Astrocyte (in vitro differentiated cells and primary cell): ENCODE results near the gene LRRC41. TPM values are rescaled to one million over a fixed set of nuclear protein-coding genes. Genes with fewer than 3 reads are reported as not detected.

Source experiments
- DNase-seq: peaks from one replicate; pipeline ENCODE4 v3.0.0-alpha.2; 2010; ENCODE audit warnings: low read depth
- FAIRE-seq: peaks from 2 replicates; lab custom pipeline; 2011; peaks lifted over from hg19 to GRCh38; lab: Jason Lieb, UNC
- H2AFZ ChIP-seq: 2 replicates; pipeline ENCODE4 v1.6.0; 2012; ENCODE audit warnings: low read depth, low read length, inconsistent platforms
- H3K27ac ChIP-seq: 2 replicates; pipeline ENCODE4 v1.5.1; 2011; ENCODE audit warnings: low read depth, low read length, inconsistent platforms
- H3K27me3 ChIP-seq: 2 replicates; pipeline ENCODE4 v1.6.0; 2011; ENCODE audit warnings: low read length, inconsistent platforms; ENCODE audit not compliant: insufficient read depth
- H3K36me3 ChIP-seq: 2 replicates; pipeline ENCODE4 v1.5.1; 2011; ENCODE audit warnings: low read length, inconsistent platforms; ENCODE audit not compliant: insufficient read depth
- H3K4me1 ChIP-seq: 2 replicates; pipeline ENCODE4 v1.5.1; 2011; ENCODE audit warnings: low read length, inconsistent platforms; ENCODE audit not compliant: insufficient read depth
- H3K4me2 ChIP-seq: 2 replicates; pipeline ENCODE4 v1.6.0; 2012; ENCODE audit warnings: low read length, inconsistent platforms
- H3K4me3 ChIP-seq: 2 replicates; pipeline ENCODE4 v1.5.1; 2011; ENCODE audit warnings: low read depth, mild to moderate bottlenecking, low read length, inconsistent platforms; ENCODE audit not compliant: insufficient read depth
- H3K79me2 ChIP-seq: 2 replicates; pipeline ENCODE4 v1.6.0; 2012; ENCODE audit warnings: mild to moderate bottlenecking, low read length, inconsistent platforms; ENCODE audit not compliant: insufficient read depth
- H3K9ac ChIP-seq: 2 replicates; pipeline ENCODE4 v1.6.0; 2012; ENCODE audit warnings: mild to moderate bottlenecking, low read length, inconsistent platforms
- H3K9me3 ChIP-seq: 2 replicates; pipeline ENCODE4 v1.5.1; 2012; ENCODE audit warnings: low read depth, mild to moderate bottlenecking, low read length, inconsistent platforms; ENCODE audit not compliant: insufficient read depth
- H4K20me1 ChIP-seq: 2 replicates; pipeline ENCODE4 v1.6.0; 2012; ENCODE audit warnings: low read length, inconsistent platforms; ENCODE audit not compliant: insufficient read depth
- H3K27ac Mint-ChIP-seq: one replicate; pipeline ENCODE4 v1.8.0; 2021; ENCODE audit warnings: mild to moderate bottlenecking, mixed read lengths; ENCODE audit not compliant: unreplicated experiment
- H3K27me3 Mint-ChIP-seq: one replicate; pipeline ENCODE4 v1.8.0; 2021; ENCODE audit warnings: low read depth, mixed read lengths; ENCODE audit not compliant: unreplicated experiment
- H3K36me3 Mint-ChIP-seq: one replicate; pipeline ENCODE4 v1.8.0; 2021; ENCODE audit warnings: low read depth, mixed read lengths; ENCODE audit not compliant: unreplicated experiment
- H3K4me1 Mint-ChIP-seq: one replicate; pipeline ENCODE4 v1.8.0; 2021; ENCODE audit warnings: low read depth, mixed read lengths; ENCODE audit not compliant: unreplicated experiment
- H3K4me3 Mint-ChIP-seq: one replicate; pipeline ENCODE4 v1.8.0; 2021; ENCODE audit warnings: mild to moderate bottlenecking, moderate library complexity, mixed read lengths; ENCODE audit not compliant: unreplicated experiment
- H3K9me3 Mint-ChIP-seq: one replicate; pipeline ENCODE4 v1.8.0; 2021; ENCODE audit warnings: mild to moderate bottlenecking, mixed read lengths; ENCODE audit not compliant: unreplicated experiment
- EZH2 ChIP-seq: IDR thresholded peaks from 2 replicates; pipeline ENCODE4 v1.6.1; 2012; ENCODE audit warnings: mild to moderate bottlenecking, low read length, inconsistent platforms; ENCODE audit not compliant: insufficient read depth
- total RNA-seq: library from RNA; stranded (reverse); gene quantifications from 2 replicates; pipeline ENCODE4 v1.2.1, GENCODE V29; 2021
- TF ChIP-seq, protein P1 (sequence below): IDR thresholded peaks from 2 replicates; pipeline ENCODE4 v1.5.1; 2011; ENCODE audit warnings: low read depth, mild to moderate bottlenecking, inconsistent platforms, low read length, moderate library complexity; ENCODE audit not compliant: insufficient read depth

Gene LRRC41
- total RNA-seq, 1 donor from 2014 or later: 88.2 TPM

DNA sequence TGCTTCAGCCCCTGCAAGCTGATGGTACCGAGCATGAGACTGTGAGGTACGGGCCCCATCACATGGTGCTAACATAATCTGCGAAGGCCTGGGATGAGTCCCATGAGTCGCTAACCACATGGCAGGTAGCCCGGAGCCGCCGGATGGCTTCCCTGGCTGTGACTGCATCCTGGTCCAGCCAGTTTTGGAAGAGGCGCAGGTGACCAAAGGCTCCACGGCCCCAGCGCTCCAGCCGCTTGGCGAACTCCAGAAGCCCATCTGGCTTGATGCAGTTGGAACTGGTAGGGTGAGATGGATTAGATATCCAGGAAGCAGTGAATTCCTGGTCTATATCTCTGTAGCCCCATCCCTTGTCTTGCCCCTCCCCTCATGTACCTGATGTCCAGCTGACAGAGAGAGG is 24.6 kb downstream of the LRRC41 start:
- Histone ChIP-seq H2AFZ (no peak overlapping the region), H3K27me3 (no peaks in the 10 kb centered on the region), H3K27ac (no peak overlapping the region), H3K4me1 (no peaks in the 10 kb centered on the region), H3K4me2 (no peak overlapping the region), H3K36me3 (peaks cover 42% of the 10 kb centered on the region), H3K9ac (no peak overlapping the region), H3K9me3 (no peaks in the 10 kb centered on the region), H4K20me1 (peaks cover 16% of the 10 kb centered on the region), H3K4me3 (no peak overlapping the region), H3K79me2 (no peaks in the 10 kb centered on the region)
- no peak for TF ChIP-seq EZH2
- TF ChIP-seq, protein P1, sequence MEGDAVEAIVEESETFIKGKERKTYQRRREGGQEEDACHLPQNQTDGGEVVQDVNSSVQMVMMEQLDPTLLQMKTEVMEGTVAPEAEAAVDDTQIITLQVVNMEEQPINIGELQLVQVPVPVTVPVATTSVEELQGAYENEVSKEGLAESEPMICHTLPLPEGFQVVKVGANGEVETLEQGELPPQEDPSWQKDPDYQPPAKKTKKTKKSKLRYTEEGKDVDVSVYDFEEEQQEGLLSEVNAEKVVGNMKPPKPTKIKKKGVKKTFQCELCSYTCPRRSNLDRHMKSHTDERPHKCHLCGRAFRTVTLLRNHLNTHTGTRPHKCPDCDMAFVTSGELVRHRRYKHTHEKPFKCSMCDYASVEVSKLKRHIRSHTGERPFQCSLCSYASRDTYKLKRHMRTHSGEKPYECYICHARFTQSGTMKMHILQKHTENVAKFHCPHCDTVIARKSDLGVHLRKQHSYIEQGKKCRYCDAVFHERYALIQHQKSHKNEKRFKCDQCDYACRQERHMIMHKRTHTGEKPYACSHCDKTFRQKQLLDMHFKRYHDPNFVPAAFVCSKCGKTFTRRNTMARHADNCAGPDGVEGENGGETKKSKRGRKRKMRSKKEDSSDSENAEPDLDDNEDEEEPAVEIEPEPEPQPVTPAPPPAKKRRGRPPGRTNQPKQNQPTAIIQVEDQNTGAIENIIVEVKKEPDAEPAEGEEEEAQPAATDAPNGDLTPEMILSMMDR: no peak
- no peak for FAIRE-seq
- H3K9me3 Mint-ChIP-seq: no peaks in the 10 kb centered on the region
- peaks cover 7% of the 10 kb centered on the region for H3K4me1 Mint-ChIP-seq
- H3K27me3 Mint-ChIP-seq: no peaks in the 10 kb centered on the region
- H3K4me3 Mint-ChIP-seq: no peak overlapping the region
- DNase-seq: peak; percentile 56
- no peak overlapping the region for H3K27ac Mint-ChIP-seq
- H3K36me3 Mint-ChIP-seq: peaks cover 27% of the 10 kb centered on the region

DNA sequence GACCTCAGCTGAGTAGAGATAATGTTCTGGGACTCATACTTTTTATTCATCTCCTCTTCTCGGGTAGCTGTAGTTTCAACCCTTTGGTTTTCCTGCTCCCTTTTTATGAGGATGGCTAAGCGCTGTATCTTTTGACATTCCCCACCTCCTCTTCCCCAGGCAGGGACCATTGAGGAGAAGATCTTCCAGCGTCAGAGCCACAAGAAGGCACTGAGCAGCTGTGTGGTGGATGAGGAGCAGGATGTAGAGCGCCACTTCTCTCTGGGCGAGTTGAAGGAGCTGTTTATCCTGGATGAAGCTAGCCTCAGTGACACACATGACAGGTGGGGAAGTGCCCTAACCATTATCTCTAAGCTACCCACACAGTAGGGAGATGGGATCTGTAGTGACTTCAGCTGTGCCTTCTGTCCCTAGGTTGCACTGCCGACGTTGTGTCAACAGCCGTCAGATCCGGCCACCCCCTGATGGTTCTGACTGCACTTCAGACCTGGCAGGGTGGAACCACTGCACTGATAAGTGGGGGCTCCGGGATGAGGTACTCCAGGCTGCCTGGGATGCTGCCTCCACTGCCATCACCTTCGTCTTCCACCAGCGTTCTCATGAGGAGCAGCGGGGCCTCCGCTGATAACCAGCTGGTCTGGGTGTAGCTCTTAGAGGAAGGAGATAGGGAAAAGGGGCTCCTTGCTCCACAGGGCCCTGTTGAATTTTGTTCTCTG is 25.6 kb downstream of the LRRC41 start:
- Mint-ChIP-seq H3K9me3 (no peaks in the 10 kb centered on the region), H3K4me1 (peaks cover 2% of the 10 kb centered on the region), H3K4me3 (no peak overlapping the region), H3K36me3 (peaks cover 25% of the 10 kb centered on the region), H3K27me3 (no peaks in the 10 kb centered on the region), H3K27ac (no peak overlapping the region)
- H4K20me1 ChIP-seq: peaks cover 15% of the 10 kb centered on the region
- no peak overlapping the region for H3K4me3 ChIP-seq
- H3K9ac ChIP-seq: no peak overlapping the region
- TF ChIP-seq, protein P1: no peak
- TF ChIP-seq EZH2: no peak
- H3K27ac ChIP-seq: no peak overlapping the region
- H2AFZ ChIP-seq: no peak overlapping the region
- no peaks in the 10 kb centered on the region for H3K4me1 ChIP-seq
- DNase-seq (no peak), FAIRE-seq (no peak)
- H3K36me3 ChIP-seq: peaks cover 40% of the 10 kb centered on the region
- no peaks in the 10 kb centered on the region for H3K79me2 ChIP-seq
- no peaks in the 10 kb centered on the region for H3K9me3 ChIP-seq
- H3K27me3 ChIP-seq: no peaks in the 10 kb centered on the region
- no peak overlapping the region for H3K4me2 ChIP-seq

DNA sequence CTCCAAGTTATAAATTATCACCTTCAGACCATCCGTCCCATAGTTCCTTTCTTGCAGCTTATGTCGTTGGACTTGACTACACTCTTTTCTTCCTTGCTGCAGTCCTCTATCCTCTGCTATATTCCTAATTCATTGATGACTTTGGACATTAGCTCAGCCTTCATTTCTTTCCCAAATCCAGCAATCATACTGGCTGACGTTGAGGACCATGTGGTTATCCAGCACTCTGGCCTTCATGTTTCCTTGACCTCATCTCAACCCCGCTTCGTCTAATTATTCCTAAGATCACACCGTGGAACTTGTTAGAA is 28.4 kb downstream of the LRRC41 start:
- TF ChIP-seq, protein P1: no peak
- TF ChIP-seq EZH2: no peak
- DNase-seq: no peak
- H3K36me3 ChIP-seq: peaks cover 31% of the 10 kb centered on the region

More for the DNA sequence above, 28.4 kb downstream of the LRRC41 start:
- H3K79me2 ChIP-seq: no peaks in the 10 kb centered on the region
- FAIRE-seq: no peak
- no peak overlapping the region for H3K27ac ChIP-seq
- no peak overlapping the region for H3K4me3 ChIP-seq
- H3K4me2 ChIP-seq: no peak overlapping the region
- H3K4me1 ChIP-seq: no peaks in the 10 kb centered on the region
- H3K4me1 Mint-ChIP-seq: no peaks in the 10 kb centered on the region
- no peaks in the 10 kb centered on the region for H3K27me3 ChIP-seq
- no peak overlapping the region for H3K9ac ChIP-seq
- H3K4me3 Mint-ChIP-seq: no peak overlapping the region
- H2AFZ ChIP-seq: no peak overlapping the region
- H3K9me3 Mint-ChIP-seq: no peaks in the 10 kb centered on the region
- peaks cover 11% of the 10 kb centered on the region for H3K36me3 Mint-ChIP-seq
- H3K9me3 ChIP-seq: no peaks in the 10 kb centered on the region
- H3K27me3 Mint-ChIP-seq: no peaks in the 10 kb centered on the region
- H3K27ac Mint-ChIP-seq: no peak overlapping the region
- peaks cover 4% of the 10 kb centered on the region for H4K20me1 ChIP-seq
